Measurements from ENCODE around the gene PAWR.

The PAWR gene

GRCh38 chr12:79537675-79538074 lies 153.1 kb downstream of the PAWR start:
- no peak for DNase-seq
- H3K27me3 ChIP-seq: peaks cover 7% of the 10 kb centered on the region
- H3K36me3 ChIP-seq: no peaks in the 10 kb centered on the region
- no peaks in the 10 kb centered on the region for H3K9me3 ChIP-seq
- no peak overlapping the region for H3K4me3 ChIP-seq (ENCODE audit: low read depth, low read length)
- H3K4me1 ChIP-seq: no peaks in the 10 kb centered on the region
- TF ChIP-seq, protein P1, sequence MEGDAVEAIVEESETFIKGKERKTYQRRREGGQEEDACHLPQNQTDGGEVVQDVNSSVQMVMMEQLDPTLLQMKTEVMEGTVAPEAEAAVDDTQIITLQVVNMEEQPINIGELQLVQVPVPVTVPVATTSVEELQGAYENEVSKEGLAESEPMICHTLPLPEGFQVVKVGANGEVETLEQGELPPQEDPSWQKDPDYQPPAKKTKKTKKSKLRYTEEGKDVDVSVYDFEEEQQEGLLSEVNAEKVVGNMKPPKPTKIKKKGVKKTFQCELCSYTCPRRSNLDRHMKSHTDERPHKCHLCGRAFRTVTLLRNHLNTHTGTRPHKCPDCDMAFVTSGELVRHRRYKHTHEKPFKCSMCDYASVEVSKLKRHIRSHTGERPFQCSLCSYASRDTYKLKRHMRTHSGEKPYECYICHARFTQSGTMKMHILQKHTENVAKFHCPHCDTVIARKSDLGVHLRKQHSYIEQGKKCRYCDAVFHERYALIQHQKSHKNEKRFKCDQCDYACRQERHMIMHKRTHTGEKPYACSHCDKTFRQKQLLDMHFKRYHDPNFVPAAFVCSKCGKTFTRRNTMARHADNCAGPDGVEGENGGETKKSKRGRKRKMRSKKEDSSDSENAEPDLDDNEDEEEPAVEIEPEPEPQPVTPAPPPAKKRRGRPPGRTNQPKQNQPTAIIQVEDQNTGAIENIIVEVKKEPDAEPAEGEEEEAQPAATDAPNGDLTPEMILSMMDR (IDR thresholded peaks at IDR 0.05; ENCODE audit: low read depth, low read length): no peak

DNA sequence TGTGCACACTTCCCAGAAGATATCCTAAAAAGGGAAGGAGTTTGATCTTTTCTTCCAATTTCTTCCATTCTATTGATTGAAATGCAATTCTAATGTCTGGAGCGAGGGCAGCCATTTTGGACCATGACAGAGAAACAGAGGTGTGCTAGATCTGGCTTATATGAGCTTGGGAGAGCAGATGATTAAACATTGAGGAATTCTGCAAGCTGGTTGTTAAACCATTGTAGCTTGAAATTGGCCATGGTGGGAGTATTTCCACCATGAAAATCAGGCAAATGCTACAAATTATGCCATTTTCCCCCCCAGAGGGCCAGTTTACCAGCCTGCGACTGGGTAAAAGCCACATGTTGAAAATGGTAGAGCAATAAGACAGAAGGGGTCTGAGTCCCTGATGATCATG lies 155.0 kb downstream of the PAWR start:
- no peak for DNase-seq
- no peak overlapping the region for H3K4me3 ChIP-seq (ENCODE audit: low read depth, low read length)
- TF ChIP-seq, protein P1 (IDR thresholded peaks at IDR 0.05; ENCODE audit: low read depth, low read length): no peak
- H3K36me3 ChIP-seq: no peaks in the 10 kb centered on the region
- peaks cover 7% of the 10 kb centered on the region for H3K27me3 ChIP-seq
- no peaks in the 10 kb centered on the region; the same call in 1 of the 2 replicates for H3K9me3 ChIP-seq
- H3K4me1 ChIP-seq: no peaks in the 10 kb centered on the region
